Suppressor macrophage treated with lipopolysaccharide for 1 hour (primary cell): ENCODE data around the gene SLC43A3.
"Not testable (repeated sequence)": the region's sequence is repeated elsewhere in the genome, so short reads cannot be mapped to it uniquely, and the experiment has no call there.

ENCODE experiments used
- DNase-seq, 3 donors: peaks; one replicate each; pipeline ENCODE4 v3.0.0-alpha.2; 2020 to 2022

The SLC43A3 gene

GRCh38 chr11:57405271-57405860, 21.6 kb downstream of the SLC43A3 start:
- DNase-seq, result peak; percentile 88 to 94 (median 90)

GRCh38 chr11:57403802-57404147, 23.1 kb downstream of the SLC43A3 start:
- no peak for DNase-seq

GRCh38 chr11:57403003-57403801, 23.7 kb downstream of the SLC43A3 start:
- DNase-seq, result not testable (repeated sequence)

GRCh38 chr11:57402188-57403002, 24.5 kb downstream of the SLC43A3 start:
- no peak for DNase-seq

- no peak for DNase-seq
Observed at GRCh38 chr11:57399972-57400578, 26.8 kb downstream of the SLC43A3 start.

- peak in 1 of 3 donors; percentile 40 for DNase-seq
Observed at GRCh38 chr11:57399221-57399620, 27.7 kb downstream of the SLC43A3 start.

DNA sequence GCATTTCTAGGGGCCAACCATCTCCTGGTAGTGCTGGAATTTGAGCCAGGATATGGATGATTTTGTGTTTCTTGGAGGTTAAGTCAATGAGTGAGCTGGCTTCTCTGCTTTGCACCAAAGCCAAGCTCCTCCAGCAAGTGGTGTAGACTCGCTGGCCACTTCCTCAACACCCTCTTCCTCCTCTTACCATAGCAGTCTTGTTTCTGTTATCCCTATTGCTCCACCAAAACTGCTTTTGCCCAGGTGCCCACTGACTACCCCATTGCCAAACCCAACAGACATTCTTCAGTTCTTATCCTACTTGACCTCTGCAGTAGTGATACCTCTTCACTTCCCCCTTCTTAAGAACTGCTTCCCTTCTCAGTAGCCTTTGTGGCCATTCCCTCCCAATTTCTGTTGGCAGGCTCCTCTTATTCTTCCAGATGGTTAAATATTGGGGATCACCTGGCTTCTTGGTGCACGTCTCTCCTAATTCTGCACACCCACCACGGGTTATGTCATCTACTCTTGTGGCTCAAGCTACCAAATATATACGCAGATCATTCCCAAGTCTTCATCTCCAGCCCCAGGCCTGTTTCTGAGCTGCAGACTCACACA, 29.4 kb downstream of the SLC43A3 start:
- no peak for DNase-seq

- DNase-seq, result no peak
Observed at GRCh38 chr11:57396744-57397143, 30.2 kb downstream of the SLC43A3 start.

- DNase-seq, result no peak
Observed at GRCh38 chr11:57395905-57396623, 30.9 kb downstream of the SLC43A3 start.

GRCh38 chr11:57394203-57394965, 32.5 kb downstream of the SLC43A3 start:
- no peak for DNase-seq

DNA sequence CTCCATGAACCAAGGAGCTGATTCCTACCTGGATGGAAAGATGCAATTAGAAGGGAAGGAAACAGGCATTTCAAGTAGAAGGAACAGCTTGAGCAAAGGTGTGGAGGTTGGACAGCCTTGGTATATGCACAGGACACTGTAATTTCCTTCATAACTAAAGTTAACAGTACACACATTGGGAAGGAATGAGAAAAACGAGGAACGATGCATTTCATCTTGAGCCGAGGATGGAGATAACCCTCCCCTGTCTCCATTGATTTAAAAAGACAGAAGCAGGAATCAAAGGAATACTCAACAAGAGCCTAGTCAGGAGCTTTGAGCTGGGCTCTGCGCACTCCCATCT, 34.2 kb downstream of the SLC43A3 start:
- DNase-seq, result no peak

DNA sequence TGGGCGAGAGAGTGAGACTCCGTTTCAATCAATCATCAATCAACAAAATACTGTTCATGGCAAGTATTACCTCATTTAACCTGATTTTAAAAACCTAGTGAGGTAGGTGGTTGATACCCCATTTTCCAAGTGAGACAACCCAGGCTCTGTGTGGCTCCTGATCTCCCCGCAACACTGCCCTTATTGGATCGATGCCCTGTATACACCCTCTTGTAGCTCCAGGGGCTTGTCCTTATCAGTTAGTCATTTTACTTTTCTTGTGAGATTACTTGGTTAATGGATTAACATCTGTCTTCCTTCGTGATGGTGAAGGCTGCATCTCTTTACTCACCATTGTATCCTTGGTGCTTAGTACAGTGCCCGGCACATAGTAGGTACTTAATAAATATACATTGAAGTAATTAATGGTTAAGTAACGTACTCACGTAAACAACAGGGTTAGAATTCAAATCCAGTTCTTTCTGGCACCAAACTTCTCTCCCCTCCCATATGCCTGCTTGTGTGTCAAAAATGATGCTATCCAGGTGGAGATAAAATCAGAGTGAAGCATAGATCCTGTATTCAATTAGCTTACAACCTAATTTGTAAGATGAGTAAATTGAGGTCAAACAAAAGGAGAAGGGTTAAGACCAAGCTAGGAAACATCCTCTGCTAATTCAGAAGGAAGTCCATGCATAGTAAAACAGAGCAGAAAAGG, 34.7 kb downstream of the SLC43A3 start:
- no peak for DNase-seq

- DNase-seq, result no peak
Observed at GRCh38 chr11:57391539-57391938, 35.4 kb downstream of the SLC43A3 start.

- no peak for DNase-seq
Observed at GRCh38 chr11:57391111-57391510, 35.8 kb downstream of the SLC43A3 start.

DNA sequence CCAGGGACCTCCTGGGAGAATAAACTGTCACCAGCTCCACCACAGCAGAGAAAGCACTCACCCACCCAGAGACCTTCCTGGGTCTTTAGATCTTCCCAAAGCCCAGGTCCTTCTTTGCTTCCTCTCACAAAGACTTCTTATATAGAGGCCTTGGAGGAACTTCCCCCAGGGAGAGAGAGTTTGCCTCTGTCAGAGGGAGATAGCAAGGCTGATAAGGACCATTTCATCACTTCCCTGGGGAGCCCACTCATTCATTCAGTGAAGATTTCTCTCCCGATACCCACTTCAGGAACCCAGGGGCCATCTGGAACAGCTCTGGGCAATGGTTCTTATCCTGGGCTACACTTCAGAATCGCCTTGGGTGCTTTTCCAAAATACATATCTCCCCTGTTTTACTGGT, 36.4 kb downstream of the SLC43A3 start, which contains the start of gene PRG2:
PRG2 (minus strand) TSS at position 116 of the 400 bp plus-strand sequence. CDS start 706 bp downstream, outside the sequence.
- no peak for DNase-seq

DNA sequence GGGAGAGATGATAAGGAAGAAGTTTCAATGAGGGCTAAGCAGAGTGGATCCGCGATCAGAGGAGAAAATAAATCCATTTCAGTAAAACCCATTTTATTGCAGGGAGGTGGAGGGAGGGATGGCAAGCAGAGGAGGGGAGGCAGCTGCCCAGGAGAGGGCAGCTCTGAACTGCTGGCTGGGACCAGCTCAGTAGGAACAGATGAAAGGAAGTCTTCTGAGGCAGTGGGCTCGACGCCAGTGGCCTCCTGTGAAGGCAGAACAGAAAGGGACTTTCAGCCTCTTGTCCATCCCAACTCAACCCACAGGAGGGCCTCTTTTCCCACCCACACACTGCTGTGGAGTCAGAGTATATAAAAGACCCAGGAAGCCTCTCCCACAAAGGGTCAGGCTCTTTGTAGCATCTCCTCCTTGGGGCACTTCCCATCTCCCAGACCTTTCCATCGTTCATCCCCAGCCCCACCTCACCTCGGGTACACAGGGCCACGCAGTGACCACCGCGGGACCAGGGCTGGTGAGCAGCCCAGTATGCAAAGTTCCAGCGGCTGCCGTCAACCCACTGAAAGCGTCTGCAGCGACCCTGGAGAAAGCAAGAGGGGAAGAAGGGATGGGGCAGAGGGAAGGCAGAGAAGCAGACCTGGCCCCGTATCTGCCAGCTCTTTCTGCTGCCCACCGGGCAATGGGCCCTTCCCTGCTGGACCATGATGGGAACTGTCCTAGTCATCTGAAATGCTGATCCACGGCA, 39.5 kb downstream of the SLC43A3 start:
- DNase-seq, result peak in 2 of 3 donors; percentile 49 to 51

DNA sequence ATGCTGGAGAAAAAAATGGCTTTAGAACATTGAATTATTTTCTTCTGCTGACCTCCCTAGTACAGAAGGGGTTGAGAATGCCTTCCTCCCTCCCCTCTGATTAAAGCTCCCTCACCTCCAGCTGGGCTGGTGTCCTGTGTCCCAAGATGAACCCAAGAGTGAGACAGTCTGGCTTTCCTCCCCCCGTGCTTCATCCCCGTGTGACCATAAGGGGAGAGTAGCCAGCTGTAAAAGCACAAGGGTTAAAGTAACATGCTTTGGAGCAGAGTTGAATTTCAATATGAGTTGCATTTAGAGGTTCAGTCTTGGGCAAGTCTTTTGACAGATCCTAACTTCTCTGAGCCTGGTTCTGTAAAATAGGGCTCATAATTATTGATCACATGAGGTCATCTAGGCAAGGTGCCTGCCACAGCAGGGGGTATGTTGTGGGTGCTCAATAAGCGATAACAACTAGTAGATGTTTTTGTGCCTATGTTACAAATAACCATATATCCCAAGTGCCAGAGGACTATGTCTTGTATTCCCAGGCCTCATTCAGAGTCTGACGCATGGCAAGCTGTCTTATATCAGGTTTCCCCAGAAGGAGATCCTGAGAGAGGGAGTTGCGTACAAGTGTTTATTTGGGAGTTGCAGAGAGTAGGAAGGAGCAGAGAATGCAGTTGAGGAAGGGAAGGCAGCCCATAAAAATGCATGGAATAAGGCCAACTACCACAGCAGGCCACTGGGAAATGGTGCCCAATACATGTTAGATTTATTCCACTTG, 40.6 kb downstream of the SLC43A3 start:
- no peak for DNase-seq

- no peak for DNase-seq
Observed at GRCh38 chr11:57380975-57381374, 45.9 kb downstream of the SLC43A3 start, which contains the start of gene PRG3. Gene PRG3, minus strand, starts transcription at chr11:57381150. Its CDS starts 442 bp downstream, at chr11:57380708.

DNA sequence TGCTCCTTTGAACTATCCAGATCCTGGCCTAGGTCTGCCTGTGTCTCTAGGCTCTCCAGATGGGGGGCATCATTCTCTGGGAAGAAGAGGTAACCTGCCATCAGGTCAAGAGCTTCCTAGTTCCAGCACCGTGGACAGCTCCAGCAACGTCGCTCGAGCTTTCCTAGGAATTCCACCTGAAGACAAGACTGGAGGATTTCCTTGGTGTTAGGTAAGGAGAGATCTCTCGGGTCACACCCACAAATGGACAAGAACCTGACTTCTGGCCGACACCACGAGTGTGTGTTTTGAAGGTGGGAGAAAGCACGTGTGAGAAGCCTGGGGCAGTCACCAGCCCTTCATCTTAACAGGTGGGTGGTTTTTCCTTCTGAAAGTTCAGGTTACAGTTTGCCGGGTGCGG, 47.2 kb downstream of the SLC43A3 start:
- DNase-seq, result peak in 2 of 3 donors; percentile 33 to 43
